ENCODE measurements around the gene CSNK1A1.
"Not testable (repeated sequence)": the region's sequence is repeated elsewhere in the genome, so short reads cannot be mapped to it uniquely, and the experiment has no call there.

The CSNK1A1 gene

GRCh38 chr5:149456597-149457392 is 94.4 kb downstream of the CSNK1A1 start:
- DNase-seq (ENCODE audit: low read depth), result no peak

- DNase-seq (ENCODE audit: low read depth), result peak; percentile 66
Measured at GRCh38 chr5:149455889-149456409, 95.3 kb downstream of the CSNK1A1 start.

GRCh38 chr5:149453618-149454415 is 97.4 kb downstream of the CSNK1A1 start:
- DNase-seq (ENCODE audit: low read depth), result no peak

- peak; percentile 91 for DNase-seq (ENCODE audit: low read depth)
Measured at GRCh38 chr5:149452665-149453617, 98.3 kb downstream of the CSNK1A1 start.

GRCh38 chr5:149452007-149452664 is 99.1 kb downstream of the CSNK1A1 start:
- no peak for DNase-seq (ENCODE audit: low read depth)

GRCh38 chr5:149450199-149450598 is 101.0 kb downstream of the CSNK1A1 start:
- DNase-seq (ENCODE audit: low read depth), result no peak

- DNase-seq (ENCODE audit: low read depth), result no peak
Measured at GRCh38 chr5:149448831-149449714, 102.2 kb downstream of the CSNK1A1 start.

GRCh38 chr5:149448431-149448830 is 102.8 kb downstream of the CSNK1A1 start:
- no peak for DNase-seq (ENCODE audit: low read depth)

GRCh38 chr5:149447373-149448367 is 103.6 kb downstream of the CSNK1A1 start:
- DNase-seq (ENCODE audit: low read depth), result no peak

- DNase-seq (ENCODE audit: low read depth), result not testable (repeated sequence)
Measured at GRCh38 chr5:149446794-149447193, 104.4 kb downstream of the CSNK1A1 start.

GRCh38 chr5:149445739-149446369 is 105.4 kb downstream of the CSNK1A1 start:
- DNase-seq (ENCODE audit: low read depth), result peak; percentile 100

- no peak for DNase-seq (ENCODE audit: low read depth)
Measured at GRCh38 chr5:149445343-149445738, 105.9 kb downstream of the CSNK1A1 start.

GRCh38 chr5:149444430-149444829 is 106.8 kb downstream of the CSNK1A1 start:
- DNase-seq (ENCODE audit: low read depth), result not testable (repeated sequence)

GRCh38 chr5:149443210-149443609 is 108.0 kb downstream of the CSNK1A1 start:
- no peak for DNase-seq (ENCODE audit: low read depth)

- no peak for DNase-seq (ENCODE audit: low read depth)
Measured at GRCh38 chr5:149442563-149443182, 108.6 kb downstream of the CSNK1A1 start.

Measured in GM04503 (cell line).